22Rv1 (cell line): ENCODE results near the gene SQSTM1.
"Not testable (repeated sequence)": the region's sequence is repeated elsewhere in the genome, so short reads cannot be mapped to it uniquely, and the experiment has no call there.

Experiments
- H3K27ac ChIP-seq: fragments of 450-650 bp; 2 replicates; pipeline ENCODE4 v1.5.1; 2017
- CTCF ChIP-seq: fragments of 450-650 bp; IDR thresholded peaks from 2 replicates; pipeline ENCODE4 v1.5.1; 2017; ENCODE audit warnings: mild to moderate bottlenecking
- ZFX ChIP-seq: fragments of 450-650 bp; IDR thresholded peaks from 2 replicates; pipeline ENCODE4 v1.6.1; 2017; ENCODE audit warnings: antibody characterized with exemption, borderline replicate concordance

SQSTM1 gene

GRCh38 chr5:179830818-179831468 is 10.2 kb downstream of the SQSTM1 start:
- H3K27ac ChIP-seq = no peak overlapping the region

GRCh38 chr5:179832039-179832745 is 11.5 kb downstream of the SQSTM1 start:
- no peak overlapping the region for H3K27ac ChIP-seq
- TF ChIP-seq CTCF = no peak
- TF ChIP-seq ZFX = no peak

More at GRCh38 chr5:179830818-179831468, 10.2 kb downstream of the SQSTM1 start:
- no peak for TF ChIP-seq ZFX

- no peak overlapping the region for H3K27ac ChIP-seq
- TF ChIP-seq CTCF = no peak
- TF ChIP-seq ZFX = no peak
Measured at GRCh38 chr5:179833056-179833708, 12.5 kb downstream of the SQSTM1 start.

GRCh38 chr5:179833709-179834070 is 13.0 kb downstream of the SQSTM1 start:
- no peak for TF ChIP-seq CTCF
- TF ChIP-seq ZFX = no peak

GRCh38 chr5:179834120-179834519 is 13.4 kb downstream of the SQSTM1 start:
- no peak overlapping the region for H3K27ac ChIP-seq
- TF ChIP-seq CTCF = no peak
- TF ChIP-seq ZFX = no peak

More at GRCh38 chr5:179833709-179834070, 13.0 kb downstream of the SQSTM1 start:
- H3K27ac ChIP-seq = no peak overlapping the region

GRCh38 chr5:179834871-179835270 is 14.2 kb downstream of the SQSTM1 start:
- not testable (repeated sequence) for H3K27ac ChIP-seq

GRCh38 chr5:179836225-179837019 is 15.7 kb downstream of the SQSTM1 start:
- no peak overlapping the region for H3K27ac ChIP-seq
- TF ChIP-seq ZFX = no peak

GRCh38 chr5:179837076-179838011 is 16.6 kb downstream of the SQSTM1 start:
- H3K27ac ChIP-seq = no peak overlapping the region
- no peak for TF ChIP-seq ZFX
- no peak for TF ChIP-seq CTCF
